GM12891 (cell line): Measurements from ENCODE around the gene GRM3.

ENCODE experiments used
- DNase-seq: peaks from one replicate; pipeline ENCODE4 v3.0.0; 2011; ENCODE audit warnings: low spot score; ENCODE audit not compliant: insufficient read length
- FAIRE-seq: peaks from 2 replicates; lab custom pipeline; 2011; peaks lifted over from hg19 to GRCh38; lab: Jason Lieb, UNC
- PAX5 ChIP-seq: IDR thresholded peaks from 2 replicates; pipeline ENCODE4 v1.6.1; 2011; ENCODE audit warnings: low read length, moderate library complexity, mild to moderate bottlenecking; ENCODE audit not compliant: insufficient read depth, severe bottlenecking
- POLR2A ChIP-seq: IDR thresholded peaks from 2 replicates; pipeline ENCODE4 v1.6.1; 2011; ENCODE audit warnings: low read depth, low read length, control low read depth
- POLR2AphosphoS5 ChIP-seq: IDR thresholded peaks from 2 replicates; pipeline ENCODE4 v1.6.1; 2011; ENCODE audit warnings: low read depth, low read length, control low read depth
- POU2F2 ChIP-seq: IDR thresholded peaks from 2 replicates; pipeline ENCODE4 v1.6.1; 2011; ENCODE audit warnings: low read depth, mild to moderate bottlenecking, control low read depth, low read length, moderate library complexity
- SPI1 ChIP-seq: IDR thresholded peaks from 2 replicates; pipeline ENCODE4 v1.6.1; 2011; ENCODE audit warnings: low read depth, low read length, control low read depth
- TAF1 ChIP-seq: IDR thresholded peaks from 2 replicates; pipeline ENCODE4 v1.6.1; 2011; ENCODE audit warnings: low read depth, low read length, control low read depth

Gene GRM3

GRCh38 chr7:86749741-86750665 is 106.3 kb downstream of the GRM3 start:
- no peak for FAIRE-seq
- no peak for TF ChIP-seq SPI1
- no peak for DNase-seq

DNA sequence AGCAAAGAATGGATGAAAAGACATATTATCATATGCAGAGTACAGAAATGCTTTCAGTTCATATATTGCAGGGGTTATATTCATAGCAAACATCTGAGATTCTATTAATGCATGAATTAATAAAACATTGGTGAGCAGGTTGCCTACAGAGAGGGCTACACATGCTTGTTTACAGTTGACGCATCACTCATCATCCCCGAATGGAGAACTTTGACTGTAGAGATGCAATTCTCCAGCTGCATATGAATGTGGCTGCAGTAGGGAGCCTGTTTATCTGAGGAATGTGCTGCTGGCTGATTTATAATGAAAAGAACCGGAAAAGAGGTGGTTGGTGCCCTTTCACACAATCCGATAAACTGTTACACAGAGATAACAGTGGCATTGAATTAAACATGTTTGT is 116.5 kb downstream of the GRM3 start:
- FAIRE-seq = no peak
- TF ChIP-seq POLR2A (no peak), TAF1 (no peak), SPI1 (no peak), PAX5 (no peak)
- no peak for DNase-seq

DNA sequence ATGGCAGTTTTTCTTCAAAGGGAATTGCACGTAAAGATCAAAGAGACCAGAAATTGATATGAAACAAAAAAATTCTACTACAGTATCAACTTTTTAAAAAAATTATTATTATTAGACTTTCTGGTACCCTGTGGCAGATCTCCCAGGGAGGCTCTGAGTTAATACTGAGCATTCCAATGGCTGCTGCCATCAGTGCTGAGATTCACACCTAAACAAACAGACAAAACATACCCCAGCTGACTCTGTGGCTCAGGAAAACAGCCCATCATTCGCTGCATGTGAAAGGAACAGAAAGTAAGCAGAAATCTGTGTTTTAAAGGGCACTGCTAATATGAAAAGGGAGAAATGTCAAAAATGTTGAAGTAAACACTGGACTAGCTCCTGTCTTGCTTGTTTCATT is 118.4 kb downstream of the GRM3 start:
- no peak for TF ChIP-seq SPI1
- no peak for TF ChIP-seq TAF1
- no peak for TF ChIP-seq POU2F2
- TF ChIP-seq PAX5 = no peak
- TF ChIP-seq POLR2A = no peak
- TF ChIP-seq POLR2AphosphoS5 = no peak
- no peak for FAIRE-seq
- DNase-seq = no peak

GRCh38 chr7:86765931-86766330 is 122.2 kb downstream of the GRM3 start:
- DNase-seq = no peak
- TF ChIP-seq POU2F2 (no peak), PAX5 (no peak), TAF1 (no peak), SPI1 (no peak), POLR2A (no peak), POLR2AphosphoS5 (no peak)
- no peak for FAIRE-seq

GRCh38 chr7:86768394-86768793 is 124.7 kb downstream of the GRM3 start:
- TF ChIP-seq POLR2AphosphoS5 = no peak
- TF ChIP-seq POLR2A = no peak
- TF ChIP-seq TAF1 = no peak
- no peak for TF ChIP-seq PAX5
- TF ChIP-seq POU2F2 = no peak
- TF ChIP-seq SPI1 = no peak
- no peak for FAIRE-seq
- no peak for DNase-seq

- DNase-seq (no peak), FAIRE-seq (peak; percentile 72)
- TF ChIP-seq POLR2A (no peak), POU2F2 (no peak), PAX5 (no peak)
These were observed 125.5 kb downstream of the GRM3 start for GRCh38 chr7:86768967-86769760.

GRCh38 chr7:86773309-86773708 is 129.6 kb downstream of the GRM3 start:
- DNase-seq (no peak), FAIRE-seq (no peak)
- TF ChIP-seq POLR2AphosphoS5 (no peak), SPI1 (peak; percentile 44)

DNA sequence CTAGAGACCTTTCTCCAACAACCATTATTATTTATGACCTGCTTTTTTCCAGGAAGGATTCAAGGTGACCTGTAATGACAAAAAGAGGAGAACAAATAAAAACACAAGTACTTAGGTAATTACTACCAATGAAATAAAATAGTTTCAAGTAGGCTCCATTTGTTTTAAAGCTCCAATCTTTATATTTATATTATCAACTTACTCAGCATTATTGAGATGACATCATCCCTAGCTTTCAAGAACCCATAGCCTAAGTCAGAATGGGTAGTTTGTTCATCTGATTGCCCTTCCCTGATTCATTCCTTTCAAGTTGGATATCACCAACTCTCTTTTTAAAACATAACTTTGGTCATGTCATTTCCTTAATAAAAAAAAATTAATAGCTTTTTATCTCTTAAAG is 131.5 kb downstream of the GRM3 start:
- FAIRE-seq (no peak), DNase-seq (no peak)
- no peak for TF ChIP-seq POLR2A
- TF ChIP-seq SPI1 = no peak
- TF ChIP-seq TAF1 = no peak
- no peak for TF ChIP-seq POLR2AphosphoS5
- no peak for TF ChIP-seq POU2F2
- no peak for TF ChIP-seq PAX5

DNA sequence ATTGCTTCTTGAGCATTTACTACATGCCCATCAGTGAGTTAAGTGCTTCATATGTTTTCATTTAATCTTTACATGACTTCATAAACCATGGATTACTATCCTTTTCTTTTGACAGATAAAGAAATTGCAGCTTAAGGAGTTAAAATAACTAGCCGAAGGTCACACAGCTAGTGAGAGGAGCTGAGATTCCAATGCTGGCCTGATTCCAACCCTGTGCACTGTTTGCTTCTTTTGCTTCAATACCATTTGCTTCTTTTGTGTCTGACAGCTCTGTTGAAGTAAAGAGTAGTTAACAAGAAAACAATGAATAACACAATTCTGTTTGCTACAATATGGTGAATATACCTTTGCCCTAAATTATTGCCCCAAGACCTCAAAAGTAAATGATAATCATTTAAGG is 132.4 kb downstream of the GRM3 start:
- no peak for FAIRE-seq
- TF ChIP-seq TAF1 (no peak), SPI1 (no peak), PAX5 (no peak), POLR2AphosphoS5 (no peak), POLR2A (no peak), POU2F2 (no peak)
- DNase-seq = no peak

- DNase-seq (no peak), FAIRE-seq (no peak)
- TF ChIP-seq TAF1 (no peak), PAX5 (no peak), SPI1 (no peak)
These were observed 134.6 kb downstream of the GRM3 start for GRCh38 chr7:86778271-86778670.
